BLaER1 treated with 17β-estradiol and CSF1 and Interleukin-3, amounts not matched to agents 10 nM and 100 nM (cell line): ENCODE data around the gene PSMD14.

Source experiments
- H3K27ac ChIP-seq, 11 experiments: shearing (Covaris generic); formaldehyde crosslinking; 2 replicates each; pipeline ENCODE4 v1.8.1; 2022
- H3K27me3 ChIP-seq, 11 experiments: shearing (Covaris generic); formaldehyde crosslinking; 2 replicates each; pipeline ENCODE4 v1.8.1; 2022
- H3K36me3 ChIP-seq, 11 experiments: shearing (Covaris generic); formaldehyde crosslinking; 2 replicates each; pipeline ENCODE4 v1.8.1; 2022
- H3K4me1 ChIP-seq, 10 experiments: shearing (Covaris generic); formaldehyde crosslinking; 2 replicates each; pipeline ENCODE4 v1.8.1; 2022
- H3K4me2 ChIP-seq, 11 experiments: shearing (Covaris generic); formaldehyde crosslinking; 2 replicates each; pipeline ENCODE4 v1.8.1; 2022
- H3K4me3 ChIP-seq, 10 experiments: shearing (Covaris generic); formaldehyde crosslinking; 2 replicates each; pipeline ENCODE4 v1.8.1; 2022
- H3K9ac ChIP-seq, 11 experiments: shearing (Covaris generic); formaldehyde crosslinking; 2 replicates each; pipeline ENCODE4 v1.8.1; 2022
- H3K9me3 ChIP-seq, 11 experiments: shearing (Covaris generic); formaldehyde crosslinking; replicated peaks in 1 of 11; 2 replicates each; pipeline ENCODE4 v1.8.1; 2022
- H4K20me1 ChIP-seq, 11 experiments: shearing (Covaris generic); formaldehyde crosslinking; 2 replicates each; pipeline ENCODE4 v1.8.1; 2022
- Cebpa-rat ChIP-seq, 11 experiments: shearing (Covaris generic); IDR thresholded peaks; 2 replicates each; pipeline ENCODE4 v1.8.1; 2022

PSMD14 gene

DNA sequence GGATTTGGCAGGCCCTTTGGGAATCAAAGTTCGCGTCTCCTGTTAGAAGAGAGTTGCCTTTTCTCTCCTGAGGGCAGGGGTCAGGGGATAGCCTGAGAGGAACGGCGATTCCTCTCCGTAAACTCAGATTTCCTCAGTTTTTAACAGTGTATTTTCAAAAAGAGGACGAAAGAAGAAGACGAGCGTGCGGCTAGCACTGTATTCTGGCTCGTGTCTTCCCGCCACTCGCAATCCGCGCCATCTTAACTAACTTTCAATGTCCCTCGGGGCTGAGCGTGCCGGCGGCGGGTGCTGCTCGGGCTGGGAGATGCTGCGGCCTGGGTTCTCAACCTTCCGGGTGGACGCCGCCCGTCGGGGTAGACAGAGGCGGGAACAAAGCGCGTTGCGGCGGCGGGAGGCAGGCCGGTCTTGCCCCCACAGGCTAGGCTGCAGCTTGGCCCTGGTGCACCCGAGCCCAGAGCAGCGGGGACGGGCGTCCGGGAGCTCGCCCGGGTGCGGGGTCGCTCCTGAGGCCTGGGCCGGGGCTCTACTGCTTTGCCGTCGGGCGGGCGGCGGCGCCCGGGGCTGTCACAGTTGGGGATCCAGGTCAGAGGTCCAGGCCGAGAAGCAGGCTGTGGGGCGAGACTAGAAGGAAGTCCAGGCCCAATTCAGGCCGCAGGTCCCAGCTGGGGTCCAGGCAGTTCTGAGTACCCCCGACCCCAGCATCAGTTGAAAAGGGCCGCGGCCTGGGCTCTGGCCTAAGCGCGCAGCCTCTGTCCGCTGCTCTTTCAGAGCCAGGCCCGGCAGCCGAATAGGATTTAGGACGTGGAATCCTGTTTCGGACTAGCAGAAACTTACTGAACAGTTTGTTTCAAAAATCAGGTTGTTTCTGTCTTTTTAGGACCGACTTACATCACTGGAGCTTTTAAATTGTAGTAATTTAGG lies 119.7 kb downstream of the PSMD14 start:
- peaks cover 0 to 4% (median 0%) of the 10 kb centered on the region in 11 experiments; a peak in 1 of 22 replicates for H3K36me3 ChIP-seq
- H4K20me1 ChIP-seq, result peaks cover 0 to 15% (median 0%) of the 10 kb centered on the region in 11 experiments; a peak in 6 of 22 replicates
- no peak for TF ChIP-seq Cebpa-rat (IDR thresholded peaks at IDR 0.05)
- peaks cover 47 to 53% (median 50%) of the 10 kb centered on the region in 11 experiments for H3K9me3 ChIP-seq
- H3K4me3 ChIP-seq, result no peak overlapping the region
- no peak overlapping the region for H3K4me2 ChIP-seq
- no peak overlapping the region for H3K9ac ChIP-seq
- peaks cover 56 to 64% (median 58%) of the 10 kb centered on the region in 11 experiments for H3K27me3 ChIP-seq
- H3K27ac ChIP-seq, result no peak overlapping the region
- H3K4me1 ChIP-seq, result peaks cover 0 to 5% (median 0%) of the 10 kb centered on the region in 10 experiments; a peak in 2 of 20 replicates

- no peak for TF ChIP-seq Cebpa-rat (IDR thresholded peaks at IDR 0.05)
- peaks cover 31 to 39% (median 34%) of the 10 kb centered on the region in 11 experiments for H3K27me3 ChIP-seq
Measured at GRCh38 chr2:161430386-161430785, 122.2 kb downstream of the PSMD14 start.

DNA sequence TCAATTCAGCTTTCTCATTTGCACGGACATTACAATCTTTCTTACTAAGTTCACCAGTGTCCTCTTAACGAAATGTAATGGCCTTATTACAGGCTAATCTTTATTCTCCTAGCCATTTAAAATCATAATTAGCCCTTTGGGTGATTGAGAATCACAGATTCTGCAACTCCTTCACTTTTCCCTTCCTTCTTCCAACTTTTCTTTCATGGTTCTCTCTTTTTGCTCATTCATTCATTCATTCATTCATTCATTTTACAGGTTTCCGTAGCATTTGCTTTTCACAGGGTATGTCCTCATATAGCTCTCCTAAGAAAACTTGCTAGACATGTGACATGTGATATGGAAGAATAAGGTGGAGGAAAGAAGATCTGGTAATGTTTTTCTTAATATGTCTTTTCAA lies 123.9 kb downstream of the PSMD14 start:
- H3K27ac ChIP-seq, result no peak overlapping the region
- no peaks in the 10 kb centered on the region for H3K4me1 ChIP-seq
- H3K27me3 ChIP-seq, result peaks cover 14 to 22% (median 16%) of the 10 kb centered on the region in 11 experiments
- no peak overlapping the region for H3K9ac ChIP-seq
- no peak overlapping the region for H3K4me3 ChIP-seq
- H3K9me3 ChIP-seq, result peaks cover 15 to 26% (median 19%) of the 10 kb centered on the region in 11 experiments
- H4K20me1 ChIP-seq, result no peaks in the 10 kb centered on the region
- H3K4me2 ChIP-seq, result no peak overlapping the region
- 0 out of 22 replicates have a peak, but pooled peaks cover 0 to 4% (median 0%) of the 10 kb centered on the region in 11 experiments for H3K36me3 ChIP-seq
- TF ChIP-seq Cebpa-rat (IDR thresholded peaks at IDR 0.05), result no peak

More at GRCh38 chr2:161430386-161430785, 122.2 kb downstream of the PSMD14 start:
- H3K4me3 ChIP-seq, result no peak overlapping the region
- H3K27ac ChIP-seq, result no peak overlapping the region
- peaks cover 26 to 34% (median 29%) of the 10 kb centered on the region in 11 experiments for H3K9me3 ChIP-seq
- H3K4me1 ChIP-seq, result no peaks in the 10 kb centered on the region
- H4K20me1 ChIP-seq, result no peaks in the 10 kb centered on the region
- H3K4me2 ChIP-seq, result no peak overlapping the region; a peak in 1 of 22 replicates
- H3K36me3 ChIP-seq, result peaks cover 0 to 4% (median 0%) of the 10 kb centered on the region in 11 experiments; a peak in 1 of 22 replicates
- H3K9ac ChIP-seq, result no peak overlapping the region

DNA sequence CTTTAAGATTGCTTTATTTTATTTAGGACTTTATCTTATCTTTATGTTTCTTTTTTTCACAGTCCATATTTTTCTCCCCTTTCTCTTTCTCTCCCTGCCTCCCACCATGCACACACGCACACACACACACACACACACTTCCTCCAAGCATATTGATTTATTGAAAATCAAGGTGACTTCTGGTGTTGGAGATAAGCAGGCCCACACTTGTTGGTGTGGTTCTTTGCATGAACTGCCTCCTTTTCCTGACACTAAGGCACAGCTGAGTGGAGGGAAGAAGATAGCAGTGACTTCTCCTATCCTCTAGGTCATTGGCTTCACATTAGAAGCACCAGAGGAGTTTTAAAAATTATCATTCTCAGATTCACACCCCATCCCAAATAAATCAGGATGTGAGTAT lies 125.9 kb downstream of the PSMD14 start:
- peaks cover 0 to 3% (median 0%) of the 10 kb centered on the region in 10 experiments; a peak in 1 of 20 replicates for H3K4me1 ChIP-seq
- peaks cover 4 to 13% (median 8%) of the 10 kb centered on the region in 11 experiments; a peak in 18 of 22 replicates for H3K9me3 ChIP-seq
- no peak overlapping the region for H3K4me3 ChIP-seq
- no peak for TF ChIP-seq Cebpa-rat (IDR thresholded peaks at IDR 0.05)
- H3K4me2 ChIP-seq, result no peak overlapping the region
- H3K36me3 ChIP-seq, result no peaks in the 10 kb centered on the region
- no peaks in the 10 kb centered on the region for H4K20me1 ChIP-seq
- H3K27me3 ChIP-seq, result peaks cover 0 to 4% (median 0%) of the 10 kb centered on the region in 11 experiments; a peak in 2 of 22 replicates
- no peak overlapping the region for H3K9ac ChIP-seq
- H3K27ac ChIP-seq, result no peak overlapping the region

DNA sequence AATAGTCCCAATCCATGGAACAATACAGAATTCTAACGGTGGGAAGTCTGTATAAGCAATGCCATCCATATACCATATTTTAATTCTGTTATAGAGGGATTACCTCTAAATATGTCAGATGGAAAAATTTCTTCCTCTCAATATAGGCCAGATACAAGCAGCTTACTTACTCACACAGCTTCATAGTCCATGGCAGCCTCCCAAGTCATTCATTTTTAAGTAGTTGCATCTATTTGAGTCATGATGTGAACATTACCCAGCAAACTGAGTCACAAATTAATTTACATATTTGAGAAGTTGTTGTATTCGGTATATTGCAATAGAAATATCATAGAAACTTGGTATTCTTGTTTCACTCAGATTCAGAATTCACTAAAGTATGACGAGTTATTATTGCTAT lies 128.2 kb downstream of the PSMD14 start:
- Histone ChIP-seq H3K4me3 (no peak overlapping the region), H3K9ac (no peak overlapping the region), H3K4me1 (peaks cover 0 to 3% (median 0%) of the 10 kb centered on the region in 10 experiments; a peak in 1 of 20 replicates), H4K20me1 (no peaks in the 10 kb centered on the region), H3K36me3 (no peaks in the 10 kb centered on the region), H3K27me3 (no peaks in the 10 kb centered on the region), H3K4me2 (no peak overlapping the region), H3K9me3 (peaks cover 4 to 13% (median 8%) of the 10 kb centered on the region in 11 experiments; a peak in 18 of 22 replicates), H3K27ac (no peak overlapping the region)
- no peak for TF ChIP-seq Cebpa-rat (IDR thresholded peaks at IDR 0.05)

GRCh38 chr2:161438598-161438997 lies 130.4 kb downstream of the PSMD14 start:
- Histone ChIP-seq H3K9ac (no peak overlapping the region), H3K9me3 (peaks cover 4 to 13% (median 8%) of the 10 kb centered on the region in 11 experiments; a peak in 18 of 22 replicates), H3K36me3 (no peaks in the 10 kb centered on the region), H3K27me3 (no peaks in the 10 kb centered on the region), H3K27ac (no peak overlapping the region), H4K20me1 (no peaks in the 10 kb centered on the region), H3K4me1 (peaks cover 0 to 3% (median 0%) of the 10 kb centered on the region in 10 experiments; a peak in 1 of 20 replicates), H3K4me3 (no peak overlapping the region), H3K4me2 (no peak overlapping the region)
- TF ChIP-seq Cebpa-rat (IDR thresholded peaks at IDR 0.05), result no peak

DNA sequence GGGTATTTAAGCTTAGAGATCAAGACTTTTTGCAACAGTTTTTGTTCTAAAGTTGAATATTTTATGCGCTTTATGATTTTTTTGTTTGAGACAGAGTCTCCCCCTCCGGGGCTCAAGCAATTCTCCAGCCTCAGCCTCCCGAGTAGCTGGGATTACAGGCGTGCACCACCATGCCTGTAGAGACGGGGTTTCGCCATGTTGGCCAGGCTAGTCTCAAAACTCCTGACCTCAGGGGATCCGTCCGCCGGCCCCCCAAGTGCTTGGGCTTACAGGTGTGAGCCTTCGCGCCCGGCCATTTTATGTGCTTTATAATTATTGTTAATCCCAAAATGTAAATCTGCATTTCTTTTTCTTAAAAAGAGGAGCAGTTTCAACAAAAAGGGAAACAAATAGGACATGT lies 136.9 kb downstream of the PSMD14 start:
- Histone ChIP-seq H3K9me3 (no peaks in the 10 kb centered on the region), H3K27me3 (no peaks in the 10 kb centered on the region), H4K20me1 (no peaks in the 10 kb centered on the region), H3K9ac (no peak overlapping the region), H3K27ac (no peak overlapping the region), H3K4me2 (no peak overlapping the region), H3K4me1 (no peaks in the 10 kb centered on the region), H3K4me3 (no peak overlapping the region), H3K36me3 (no peaks in the 10 kb centered on the region)
- no peak for TF ChIP-seq Cebpa-rat (IDR thresholded peaks at IDR 0.05)

GRCh38 chr2:161448431-161448830 lies 140.2 kb downstream of the PSMD14 start:
- Histone ChIP-seq H3K4me1 (no peaks in the 10 kb centered on the region), H4K20me1 (no peaks in the 10 kb centered on the region), H3K9ac (no peak overlapping the region), H3K27me3 (no peaks in the 10 kb centered on the region), H3K4me3 (no peak overlapping the region), H3K9me3 (no peaks in the 10 kb centered on the region), H3K27ac (no peak overlapping the region), H3K4me2 (no peak overlapping the region), H3K36me3 (no peaks in the 10 kb centered on the region)
- no peak for TF ChIP-seq Cebpa-rat (IDR thresholded peaks at IDR 0.05)
